GM19328 (cell line): ENCODE measurements around the gene ZNF850.
"Not testable (repeated sequence)": the region's sequence is repeated elsewhere in the genome, so short reads cannot be mapped to it uniquely, and the experiment has no call there.

ENCODE experiments used
- ATAC-seq: cut with Tn5 transposase; IDR thresholded peaks from one replicate; pipeline ENCODE4 v1.9.1; 2021; ENCODE audit warnings: mild to moderate bottlenecking, moderate library complexity; ENCODE audit not compliant: unreplicated experiment

Gene ZNF850

DNA sequence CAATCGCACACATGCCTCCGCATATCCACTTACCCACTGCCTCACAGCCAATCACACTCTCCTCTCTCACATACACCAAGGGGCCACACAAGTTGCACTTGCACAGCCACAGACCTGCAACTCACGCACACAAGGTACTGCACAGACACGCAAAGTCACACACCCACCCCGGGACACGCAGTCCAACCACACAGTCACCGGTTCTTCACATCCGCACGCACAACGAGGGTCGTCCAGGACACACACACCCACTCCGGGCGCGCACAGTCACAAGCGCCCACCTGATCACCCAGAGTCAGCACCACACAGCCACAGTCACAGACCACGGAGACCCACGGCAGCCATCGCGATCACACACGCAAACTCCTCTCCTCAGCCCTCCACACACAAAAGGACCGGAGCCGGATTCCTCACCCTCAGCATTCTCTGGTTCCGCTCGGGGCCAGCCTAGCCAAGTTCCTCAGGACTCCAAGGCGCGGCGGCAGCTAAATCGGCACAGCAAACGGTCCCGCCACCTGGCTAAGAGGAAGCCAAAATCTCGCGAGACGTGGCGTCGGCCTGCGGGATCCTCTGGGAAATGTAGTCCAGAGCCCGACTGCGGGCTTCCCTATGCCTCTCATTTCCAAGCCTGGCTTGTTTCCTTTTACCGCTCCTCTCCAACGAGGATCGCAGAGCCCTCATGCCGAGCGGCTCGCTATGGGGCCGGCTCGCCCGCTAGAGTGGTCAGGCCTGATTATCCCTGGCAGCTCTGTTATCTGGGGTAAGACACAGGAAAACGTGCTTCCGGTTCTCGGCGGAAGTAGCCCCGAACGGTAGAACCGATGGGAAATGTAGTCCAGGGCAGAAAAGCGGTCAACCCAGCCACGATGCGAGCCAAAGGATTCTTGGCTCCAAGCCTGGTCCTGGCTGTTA lies at the start of gene ZNF850:
Gene ZNF850, minus strand, starts transcription at position 497 of the 912 bp plus-strand sequence. CDS start 10,201 bp downstream, outside the sequence.
- peak; percentile 91 for ATAC-seq

DNA sequence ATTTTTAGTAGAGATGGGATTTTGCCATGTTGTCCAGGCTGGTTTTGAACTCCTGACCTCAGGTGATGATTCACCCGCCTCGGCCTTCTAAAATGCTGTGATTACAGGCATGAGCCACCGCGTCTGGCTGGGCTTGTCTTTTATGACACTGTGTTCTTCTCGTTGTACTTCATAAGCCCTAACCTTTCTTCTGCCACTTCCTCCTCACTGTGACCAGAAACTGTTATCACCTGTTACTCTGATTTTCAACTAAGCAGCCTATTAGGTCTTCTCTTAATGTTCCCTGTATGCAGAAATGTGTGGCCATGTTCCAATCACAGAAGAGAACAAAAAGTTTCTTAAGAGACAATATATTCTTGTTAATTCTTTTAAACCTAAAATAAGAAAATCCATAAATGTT lies 49.2 kb upstream of the ZNF850 start:
- no peak for ATAC-seq

DNA sequence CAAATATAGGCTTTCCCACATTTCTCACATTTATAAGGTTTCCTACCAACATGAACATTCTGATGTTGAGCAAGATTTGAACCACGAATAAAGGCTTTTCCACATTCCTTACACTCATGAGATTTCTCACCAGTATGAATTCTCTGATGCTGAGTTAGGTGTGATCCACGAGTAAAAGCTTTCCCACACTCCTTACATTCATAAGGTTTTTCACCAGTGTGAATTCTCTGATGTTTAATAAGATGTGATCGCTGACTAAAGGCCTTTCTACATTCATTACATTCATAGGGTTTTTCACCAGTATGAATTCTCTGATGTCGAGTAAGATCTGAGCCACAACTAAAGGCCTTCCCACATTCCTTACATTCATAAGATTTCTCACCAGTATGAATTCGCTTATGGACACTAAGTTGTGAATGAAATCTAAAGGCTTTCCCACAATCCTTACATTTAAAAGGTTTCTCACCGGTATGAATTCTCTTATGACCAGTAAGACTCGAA lies 46.6 kb upstream of the ZNF850 start:
- no peak for ATAC-seq

DNA sequence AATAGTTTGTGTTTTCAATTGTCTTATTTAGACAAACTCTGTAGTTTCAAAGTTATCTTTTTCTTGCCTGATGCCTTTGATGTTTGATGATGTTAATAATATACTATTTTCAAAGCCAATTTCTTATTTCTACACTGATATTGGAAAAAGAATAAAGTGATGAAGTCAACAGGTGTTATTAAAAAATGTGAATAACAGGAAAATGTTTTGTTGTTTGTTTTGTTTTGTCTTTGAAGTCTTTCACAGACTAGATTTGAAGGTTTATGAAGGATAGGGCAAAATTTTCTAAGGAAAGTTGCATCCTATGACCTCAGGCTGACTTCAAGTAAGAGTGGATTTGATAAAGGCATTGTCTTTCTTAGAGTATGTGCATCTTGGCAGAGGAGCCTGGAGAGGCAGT lies 34.4 kb upstream of the ZNF850 start:
- no peak for ATAC-seq

DNA sequence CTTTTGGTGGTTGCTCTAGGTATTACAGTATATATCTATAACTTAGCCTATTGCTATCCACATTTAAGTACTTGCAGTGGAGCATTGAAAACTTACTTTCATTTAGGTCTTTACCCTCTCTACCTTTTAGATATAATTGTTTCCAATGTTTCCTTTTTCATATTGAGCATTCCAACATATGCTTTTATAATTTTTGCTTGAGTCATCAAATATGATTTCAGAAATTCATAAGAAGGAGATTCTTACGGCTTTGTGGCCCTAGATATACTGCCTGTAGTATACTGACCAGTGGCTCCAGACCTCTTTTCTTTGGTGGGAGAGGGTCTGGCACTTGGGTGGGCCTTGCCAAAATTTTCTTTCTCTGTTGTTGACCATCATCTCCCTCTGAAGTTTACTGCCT lies 32.8 kb upstream of the ZNF850 start:
- ATAC-seq: no peak

DNA sequence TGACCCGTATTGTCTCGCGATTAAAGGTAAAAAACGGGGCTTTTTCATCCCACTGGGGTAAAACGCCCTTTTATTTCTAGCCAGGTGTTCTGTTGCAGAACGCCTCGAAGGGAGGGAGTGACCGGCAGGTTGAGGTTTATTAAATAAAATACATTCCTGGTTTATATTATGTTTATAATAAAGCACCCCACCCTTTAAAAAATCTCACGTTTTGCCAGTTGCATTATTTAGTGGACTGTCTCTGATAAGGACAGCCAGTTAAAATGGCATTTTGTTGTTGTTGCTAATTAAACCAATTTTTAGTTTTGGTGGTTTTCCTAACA lies 25.1 kb upstream of the ZNF850 start:
- no peak for ATAC-seq

DNA sequence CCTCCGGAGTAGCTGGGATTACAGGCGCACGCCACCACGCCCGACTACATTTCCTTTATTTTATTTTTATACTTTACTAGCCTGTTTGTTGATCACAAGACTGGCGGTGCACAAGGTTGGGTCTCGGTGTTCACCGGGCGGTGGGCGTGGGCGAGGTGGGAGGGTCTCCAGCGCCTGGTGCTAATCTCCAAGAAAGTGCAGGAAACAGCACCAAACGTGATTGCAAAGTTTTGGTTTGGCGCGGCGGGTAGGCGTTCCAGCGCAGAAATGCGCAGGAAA lies 24.0 kb upstream of the ZNF850 start:
- ATAC-seq: no peak

DNA sequence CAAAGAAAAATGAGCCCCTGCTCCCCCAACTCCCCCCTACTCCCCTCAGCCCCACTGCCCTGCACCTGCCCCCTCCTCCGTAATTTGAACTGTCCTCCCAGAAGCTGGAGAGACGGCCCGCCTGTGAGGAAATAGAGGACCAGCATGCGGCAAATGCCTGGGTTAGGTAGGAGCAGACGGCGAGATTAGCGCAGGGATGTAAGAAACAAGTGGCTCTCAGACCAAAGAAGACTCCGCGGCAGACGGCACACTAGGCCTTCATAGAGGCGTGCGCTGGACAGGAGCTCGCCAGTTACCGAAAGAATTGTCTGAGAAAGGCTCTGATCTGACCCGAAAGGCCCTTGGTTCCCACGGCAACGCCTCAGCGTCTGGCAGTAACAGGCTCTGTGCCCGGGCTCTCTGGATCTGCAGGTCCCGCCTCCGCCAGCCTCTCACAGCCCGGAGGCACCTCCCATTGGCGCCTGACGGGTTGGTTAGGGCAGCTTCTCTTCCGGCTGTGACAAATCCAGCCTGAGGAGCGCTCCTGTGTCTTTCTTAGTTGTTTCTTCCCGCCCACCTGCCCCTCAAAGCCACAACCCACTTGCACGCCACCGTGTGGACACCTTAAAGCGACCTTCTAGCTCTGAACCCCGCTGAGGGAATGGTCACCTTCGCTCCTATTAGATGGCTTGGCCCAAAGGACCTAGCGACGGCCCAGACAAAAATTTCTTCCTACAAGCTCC lies 19.0 kb upstream of the ZNF850 start:
- not testable (repeated sequence) for ATAC-seq

DNA sequence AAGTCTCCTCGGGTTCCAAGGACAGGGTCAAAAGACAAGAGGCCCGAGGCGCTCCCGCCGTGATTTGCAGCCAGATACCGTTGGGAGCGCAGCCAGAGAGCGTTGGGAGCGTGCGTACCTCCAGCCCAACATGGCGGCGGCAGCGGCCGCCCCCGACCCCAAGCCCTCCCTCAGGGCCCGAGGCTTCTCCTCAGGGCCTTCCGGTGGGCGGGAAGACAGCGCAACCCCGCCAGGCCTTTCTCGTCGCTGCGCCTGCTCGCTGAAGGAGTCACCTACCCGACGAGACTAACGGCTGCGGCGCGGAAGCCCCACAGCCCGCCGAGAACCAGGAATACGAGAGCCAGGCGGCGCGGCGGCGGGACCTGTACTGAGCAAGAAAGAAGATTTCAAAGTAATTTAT lies 3.2 kb upstream of the ZNF850 start:
- no peak for ATAC-seq

DNA sequence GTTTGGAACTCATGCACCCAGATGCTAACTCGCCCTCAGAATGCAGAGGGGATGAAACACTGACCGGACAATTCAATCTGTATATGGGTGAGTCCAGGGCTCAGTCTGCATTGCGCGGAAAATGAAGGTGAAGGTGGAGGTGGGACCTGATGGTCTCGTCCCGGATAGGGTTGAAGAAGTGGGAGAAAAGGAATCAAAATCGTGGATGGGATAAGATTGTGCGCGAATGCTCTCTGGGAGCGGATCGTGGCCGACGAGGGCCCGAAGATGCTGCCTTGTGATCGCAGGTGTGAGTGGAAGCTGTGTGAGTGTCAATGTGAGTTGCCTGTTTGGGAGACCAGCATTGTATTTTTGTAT lies 594 bp upstream of the ZNF850 start:
- ATAC-seq: no peak

DNA sequence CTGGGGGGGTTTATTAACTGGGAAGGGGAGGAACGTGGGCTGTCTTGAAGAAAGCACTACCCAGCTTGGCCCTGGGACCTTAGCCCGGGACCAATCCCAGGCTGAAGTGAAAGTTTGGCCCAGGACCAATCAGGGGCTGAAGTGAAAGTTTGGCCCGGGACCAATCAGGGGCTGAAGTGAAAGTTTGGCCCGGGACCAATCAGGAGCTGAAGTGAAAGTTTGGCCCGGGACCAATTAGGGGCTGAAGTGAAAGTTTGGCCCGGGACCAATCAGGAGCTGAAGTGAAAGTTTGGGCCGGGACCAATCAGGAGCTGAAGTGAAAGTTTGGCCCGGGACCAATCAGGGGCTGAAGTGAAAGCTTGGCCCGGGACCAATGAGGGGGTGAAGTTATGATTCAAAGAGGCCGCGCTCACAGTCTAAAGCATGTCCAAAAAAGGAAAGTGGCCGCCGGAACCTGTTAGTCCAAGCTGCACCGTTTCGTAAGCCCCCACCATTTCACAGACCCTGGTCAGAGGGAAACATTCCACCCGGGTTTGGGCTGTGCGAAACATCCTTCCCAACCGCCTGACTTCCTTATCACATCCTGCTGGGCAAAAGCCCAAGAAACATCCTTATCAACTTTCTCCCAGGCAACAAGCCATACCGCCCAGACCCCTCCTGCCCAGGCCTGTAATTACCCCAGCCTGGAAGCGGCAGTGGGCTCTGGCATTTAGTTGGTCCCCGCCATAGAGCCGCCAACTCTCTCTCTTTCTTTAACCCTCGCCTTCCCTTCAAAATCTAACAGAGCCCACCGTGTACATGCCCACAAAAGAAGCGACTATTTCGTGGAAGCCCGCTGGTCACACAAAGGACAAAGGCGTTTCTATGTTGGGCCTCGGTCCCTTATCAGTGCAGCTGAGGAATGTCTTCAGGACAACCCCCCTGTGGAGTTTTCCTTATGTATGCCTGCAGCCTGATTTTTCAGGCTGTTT lies 1.1 kb downstream of the ZNF850 start:
- ATAC-seq: no peak

DNA sequence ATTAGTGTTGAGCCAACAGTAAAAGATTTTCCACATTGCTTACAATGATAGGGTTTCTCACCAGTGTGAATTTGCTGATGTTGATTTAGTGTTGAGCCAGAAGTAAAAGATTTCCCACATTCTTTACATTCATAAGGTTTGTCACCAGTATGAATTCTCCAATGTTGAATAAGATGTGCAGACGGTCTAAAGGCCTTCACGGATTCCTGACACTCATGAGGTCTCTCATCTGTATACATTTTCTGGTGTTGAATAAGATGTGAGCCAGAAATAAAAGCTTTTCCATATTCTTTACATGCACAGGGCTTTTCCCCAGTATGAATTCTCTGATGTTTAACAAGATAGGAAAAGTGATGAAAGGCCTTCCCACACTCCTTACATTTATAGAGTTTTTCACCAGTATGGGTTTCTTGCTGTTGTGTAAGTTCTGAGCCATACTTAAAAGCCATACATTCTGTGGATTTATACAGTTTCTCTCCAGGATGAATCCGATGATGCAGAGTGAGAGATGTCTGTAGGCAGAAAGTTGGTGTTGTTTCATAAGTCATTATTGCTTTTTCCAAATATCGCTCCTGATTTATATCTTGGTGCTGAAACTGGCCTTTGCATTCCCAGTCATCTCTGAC lies 22.4 kb downstream of the ZNF850 start:
- no peak for ATAC-seq

DNA sequence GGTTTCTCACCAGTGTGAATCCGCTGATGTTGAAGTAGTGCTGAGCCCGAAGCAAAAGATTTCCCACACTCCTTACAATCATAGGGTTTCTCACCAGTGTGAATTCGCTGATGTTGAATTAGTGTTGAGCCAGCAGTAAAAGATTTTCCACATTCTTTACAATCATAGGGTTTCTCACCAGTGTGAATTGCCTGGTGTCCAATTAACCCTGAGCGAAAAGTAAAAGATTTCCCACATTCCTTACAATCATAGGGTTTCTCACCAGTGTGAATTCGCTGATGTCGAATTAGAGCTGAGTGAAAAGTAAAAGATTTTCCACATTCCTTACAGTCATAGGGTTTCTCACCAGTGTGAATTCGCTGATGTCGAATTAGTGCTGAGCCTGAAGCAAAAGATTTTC lies 23.0 kb downstream of the ZNF850 start:
- not testable (repeated sequence) for ATAC-seq

DNA sequence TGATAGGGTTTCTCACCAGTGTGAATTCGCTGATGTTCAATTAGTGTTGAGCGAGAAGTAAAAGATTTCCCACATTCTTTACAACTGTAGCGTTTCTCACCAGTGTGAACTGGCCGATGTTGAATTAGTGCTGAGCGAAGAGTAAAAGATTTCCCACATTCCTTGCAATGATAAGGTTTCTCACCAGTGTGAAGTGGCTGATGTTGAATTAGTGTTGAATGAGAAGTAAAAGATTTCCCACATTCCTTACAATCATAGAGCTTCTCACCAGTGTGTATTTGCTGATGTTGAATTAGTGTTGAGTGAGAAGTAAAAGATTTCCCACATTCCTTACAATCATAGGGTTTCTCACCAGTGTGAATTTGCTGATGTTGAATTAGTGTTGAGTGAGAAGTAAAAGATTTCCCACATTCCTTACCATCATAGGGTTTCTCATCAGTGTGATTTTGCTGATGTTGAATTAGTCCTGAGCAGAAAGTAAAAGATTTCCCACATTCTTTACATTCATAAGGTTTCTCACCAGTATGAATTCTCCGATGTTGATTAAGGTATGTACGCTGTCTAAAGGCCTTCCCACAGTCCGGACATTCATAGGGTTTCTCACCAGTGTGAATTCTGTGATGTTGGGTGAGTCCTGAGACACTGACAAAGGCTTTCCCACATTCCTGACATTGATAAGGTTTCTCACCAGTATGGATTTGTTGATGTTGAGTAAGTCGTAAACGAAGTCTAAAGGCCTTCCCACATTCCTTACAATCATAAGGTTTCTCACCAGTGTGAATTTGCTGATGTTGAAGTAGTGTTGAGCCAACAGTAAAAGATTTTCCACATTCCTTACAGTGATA lies 24.0 kb downstream of the ZNF850 start:
- ATAC-seq: no peak

DNA sequence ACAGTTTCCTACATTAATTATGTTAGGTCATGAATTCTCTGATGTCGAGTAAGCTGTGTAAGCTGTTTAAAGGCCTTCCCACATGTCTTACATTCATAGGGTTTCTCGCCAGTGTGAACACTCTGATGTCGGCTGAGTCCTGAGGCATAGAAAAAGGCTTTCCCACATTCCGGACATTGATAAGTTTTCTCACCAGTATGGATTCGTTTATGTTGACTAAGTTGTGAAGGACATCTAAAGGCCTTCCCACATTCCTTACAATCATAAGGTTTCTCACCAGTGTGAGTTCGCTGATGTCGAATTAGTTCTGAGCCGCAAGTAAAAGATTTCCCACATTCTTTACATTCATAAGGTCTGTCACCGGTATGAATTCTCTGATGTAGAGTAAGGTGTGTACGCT lies 24.9 kb downstream of the ZNF850 start:
- ATAC-seq: no peak

DNA sequence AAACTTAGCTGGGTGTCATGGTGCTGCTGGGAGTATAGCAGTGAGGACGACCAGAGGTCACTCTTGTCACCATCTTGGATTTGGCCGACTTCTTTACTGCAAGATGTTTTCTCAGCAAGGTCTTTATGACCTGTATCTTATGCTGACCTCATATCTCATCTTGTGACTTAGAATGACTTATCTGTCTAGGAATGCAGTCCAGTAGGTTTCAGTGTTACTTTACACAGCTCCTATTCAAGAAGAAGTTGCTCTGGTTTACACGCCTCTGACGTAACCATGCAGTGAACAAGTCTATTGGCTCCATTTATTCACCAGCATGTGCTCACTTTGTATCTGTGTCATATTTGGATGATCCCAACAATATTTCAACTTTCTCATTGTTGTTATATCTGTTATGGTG lies 26.7 kb downstream of the ZNF850 start:
- no peak for ATAC-seq

DNA sequence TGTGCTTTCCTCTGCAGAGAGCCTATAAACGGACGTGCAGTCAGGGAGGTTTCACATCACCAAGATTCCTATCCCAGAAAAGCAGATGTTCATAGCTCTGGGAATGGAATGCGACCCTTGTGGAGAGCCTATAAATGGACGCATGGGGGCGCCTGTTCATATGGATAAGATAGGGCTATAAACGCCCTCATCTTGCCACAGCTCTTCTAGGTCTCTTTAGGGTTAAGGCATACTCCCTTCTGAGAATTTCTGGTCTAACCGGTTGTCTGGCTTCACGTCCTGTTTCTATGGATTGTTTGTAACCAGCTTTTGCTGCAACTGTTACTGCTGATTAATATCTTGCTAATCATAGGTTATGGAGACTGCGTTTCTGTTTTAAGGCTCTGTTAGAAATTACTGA lies 36.4 kb downstream of the ZNF850 start:
- not testable (repeated sequence) for ATAC-seq

DNA sequence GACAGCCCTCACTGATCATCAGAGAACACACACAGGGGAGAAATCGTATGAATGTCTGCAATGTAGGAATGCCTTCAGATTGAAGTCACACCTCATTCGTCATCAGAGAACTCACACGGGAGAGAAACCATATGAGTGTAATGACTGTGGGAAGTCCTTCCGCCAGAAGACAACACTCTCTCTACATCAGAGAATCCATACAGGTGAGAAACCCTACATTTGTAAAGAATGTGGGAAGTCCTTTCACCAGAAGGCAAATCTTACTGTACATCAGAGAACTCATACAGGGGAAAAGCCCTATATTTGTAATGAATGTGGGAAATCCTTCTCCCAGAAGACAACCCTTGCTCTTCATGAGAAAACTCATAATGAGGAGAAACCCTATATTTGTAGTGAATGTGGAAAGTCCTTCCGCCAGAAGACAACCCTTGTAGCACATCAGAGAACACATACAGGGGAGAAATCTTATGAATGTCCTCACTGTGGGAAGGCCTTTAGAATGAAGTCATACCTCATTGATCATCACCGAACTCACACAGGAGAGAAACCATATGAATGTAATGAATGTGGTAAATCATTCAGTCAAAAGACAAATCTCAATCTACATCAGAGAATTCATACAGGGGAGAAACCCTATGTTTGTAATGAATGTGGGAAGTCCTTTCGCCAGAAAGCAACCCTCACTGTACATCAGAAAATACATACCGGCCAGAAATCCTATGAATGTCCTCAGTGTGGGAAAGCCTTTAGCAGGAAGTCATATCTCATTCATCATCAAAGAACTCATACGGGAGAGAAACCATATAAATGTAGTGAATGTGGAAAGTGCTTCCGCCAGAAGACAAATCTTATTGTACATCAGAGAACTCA lies 52.7 kb downstream of the ZNF850 start:
- no peak for ATAC-seq

DNA sequence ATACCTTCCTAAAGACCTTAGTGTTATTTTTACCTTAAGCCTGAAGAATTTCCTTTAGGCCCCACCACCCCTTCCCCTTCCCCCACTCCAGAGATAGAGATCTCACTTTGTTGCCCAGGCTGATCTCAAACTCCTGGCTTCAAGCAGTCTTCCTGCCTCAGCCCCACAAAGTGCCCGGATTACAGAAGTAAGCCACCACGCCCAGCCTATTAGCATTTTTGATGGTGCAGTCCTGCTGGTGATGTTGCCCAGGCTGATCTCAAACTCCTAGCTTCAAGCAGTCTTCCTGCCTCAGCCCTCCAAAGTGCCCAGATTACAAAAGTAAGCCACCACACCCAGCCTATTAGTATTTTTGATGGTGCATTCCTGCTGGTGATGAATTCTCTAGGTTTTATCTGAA lies 63.2 kb downstream of the ZNF850 start:
- no peak for ATAC-seq
